ENCODE measurements around the gene CHMP4B.

DNA sequence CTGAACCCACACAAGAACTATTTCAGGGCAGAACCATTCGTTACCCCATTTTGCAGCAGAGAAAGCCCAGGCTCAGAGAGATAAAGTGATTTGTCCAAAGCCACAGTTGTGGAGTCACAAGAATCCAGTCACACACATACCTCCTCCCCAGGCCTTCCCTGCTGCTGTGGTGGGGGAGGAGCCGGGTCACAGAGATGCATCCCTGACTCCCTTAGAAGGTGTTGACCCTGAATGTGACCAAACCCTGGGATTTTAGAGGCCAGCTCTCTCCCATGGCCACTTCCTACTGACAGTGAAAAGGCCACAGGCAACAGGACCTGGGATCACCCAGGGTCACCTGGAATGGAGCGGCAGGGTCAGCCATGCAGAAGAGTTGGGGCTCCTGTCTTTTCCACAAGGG lies 48.6 kb downstream of the CHMP4B start:
- no peak for TF ChIP-seq EZH2 (IDR thresholded peaks at IDR 0.05; ENCODE audit: insufficient read depth, poor library complexity, severe bottlenecking)
- TF ChIP-seq EZH2phosphoT487 (IDR thresholded peaks at IDR 0.05; ENCODE audit: insufficient read depth, low read depth) = no peak
